Gastrocnemius medialis (tissue), 4 donors: ENCODE measurements around the gene IGFN1.

Experiments used
- CTCF ChIP-seq, 5 experiments: fragments of 450-650 bp in 3 of 5; fragments of 200-600 bp in 2 of 5; sonication (generic) in 2 of 5; IDR thresholded peaks in 4 of 5; conservative IDR thresholded peaks in 1 of 5; 1 replicate in 4 of 5; 2 replicates in 1 of 5; pipeline ENCODE4 v1.5.1; 2016 to 2019; ENCODE audit warnings: antibody characterized with exemption in 5 of 5, mild to moderate bottlenecking in 3 of 5, moderate library complexity in 3 of 5
- POLR2A ChIP-seq, 2 donors: fragments of 450-650 bp; IDR thresholded peaks; one replicate each; pipeline ENCODE4 v1.6.1; 2017; ENCODE audit warnings: antibody characterized with exemption in 2 of 2, mild to moderate bottlenecking in 2 of 2, moderate library complexity in 2 of 2

GRCh38 chr1:201175820-201176500 lies 14.7 kb upstream of the IGFN1 start:
- TF ChIP-seq CTCF (IDR thresholded peaks at IDR 0.05 in 4 of 5, conservative IDR thresholded peaks at IDR 0.05 in 1 of 5) (no peak), POLR2A (IDR thresholded peaks at IDR 0.05) (no peak)
